T-helper 2 cell (primary cell): Measurements from ENCODE around the gene MN1.

Experiments used
- DNase-seq, 5 experiments: peaks; one replicate each; pipeline versions ENCODE4 v3.0.0 to v3.0.0-alpha.2; 2012 to 2022

Gene MN1

DNA sequence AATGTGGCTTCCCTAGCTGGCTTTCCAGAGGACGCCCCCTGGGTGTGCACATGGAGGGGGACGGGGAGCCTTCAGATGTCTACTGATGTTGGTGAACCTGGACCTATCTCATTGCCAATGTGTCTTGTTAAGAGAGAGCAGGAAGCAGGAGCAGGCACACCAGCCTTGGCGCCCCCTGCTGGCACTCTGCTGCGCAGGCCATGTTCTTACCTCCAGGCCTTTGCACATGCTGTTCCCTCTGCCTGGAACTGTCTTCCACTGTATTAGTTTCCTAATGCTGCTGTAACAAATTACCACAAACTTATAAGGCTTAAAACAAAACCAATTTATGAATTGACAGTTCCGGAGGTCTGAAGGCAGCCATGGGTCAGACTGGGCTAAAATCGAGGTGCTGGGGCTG, 23.6 kb upstream of the MN1 start:
- DNase-seq: peak in 1 of 5 experiments; percentile 29

DNA sequence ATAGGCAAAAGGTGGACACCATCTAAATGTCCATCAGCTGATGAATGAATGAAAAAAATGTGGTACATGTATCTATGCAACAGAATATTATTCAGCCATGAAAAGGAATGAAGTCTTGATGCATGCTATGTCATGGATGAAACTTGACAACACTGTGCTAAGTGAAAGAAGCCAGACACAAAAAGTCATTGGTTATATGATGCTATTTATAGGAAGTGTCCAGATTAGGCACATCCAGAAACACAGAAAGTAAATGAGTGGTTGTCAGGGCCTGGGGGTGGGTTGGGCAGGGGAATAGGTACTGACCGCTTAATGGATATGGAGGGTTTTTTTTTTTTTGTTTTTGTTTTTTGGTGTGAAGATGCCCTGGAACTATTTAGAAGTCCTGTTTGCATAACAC, 21.7 kb upstream of the MN1 start:
- no peak for DNase-seq

DNA sequence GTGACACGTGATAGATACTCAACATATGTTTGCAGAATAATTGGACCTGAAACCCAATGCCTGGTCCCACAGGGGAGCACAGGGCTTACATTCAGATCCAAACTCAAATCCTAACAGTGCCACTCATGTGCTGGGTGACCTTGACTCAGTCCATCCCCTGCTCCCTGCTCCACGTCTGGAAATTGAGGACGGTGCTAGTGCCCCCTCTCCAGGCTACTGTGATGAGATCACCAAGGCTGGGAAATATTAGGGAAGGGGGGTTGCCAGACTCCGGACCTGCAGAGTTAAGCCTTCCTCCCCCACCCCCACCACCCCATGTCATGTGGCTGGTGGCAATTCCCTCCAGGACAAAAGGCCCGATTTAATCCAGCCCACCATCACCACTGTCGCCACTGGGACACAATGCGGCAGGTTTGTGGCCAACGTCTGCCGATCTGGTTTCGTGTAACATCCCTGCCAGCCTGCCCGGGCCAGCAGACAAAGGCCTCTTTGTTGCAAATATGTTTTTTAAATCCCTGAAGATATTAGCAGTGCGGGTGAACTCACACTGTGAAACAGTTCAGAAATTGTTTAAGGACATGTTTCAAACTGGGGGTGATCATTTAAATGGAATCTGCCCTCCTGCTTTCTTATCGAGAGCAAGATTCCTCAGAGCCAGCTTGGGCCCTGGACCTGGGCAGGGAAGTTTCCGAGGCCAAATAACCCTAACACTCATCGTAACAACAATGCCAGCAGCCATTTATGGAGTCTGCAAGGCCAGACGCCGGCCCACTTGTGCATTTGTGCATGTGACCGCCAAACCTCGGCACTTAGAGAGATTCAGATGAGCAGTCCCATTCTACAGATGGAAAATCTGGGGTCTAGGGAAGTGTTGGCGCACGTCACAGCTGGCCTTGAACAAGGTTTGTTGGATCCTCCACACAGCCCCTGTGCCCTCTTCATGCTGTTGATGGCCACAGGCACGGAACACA, 19.6 kb upstream of the MN1 start:
- DNase-seq: no peak

DNA sequence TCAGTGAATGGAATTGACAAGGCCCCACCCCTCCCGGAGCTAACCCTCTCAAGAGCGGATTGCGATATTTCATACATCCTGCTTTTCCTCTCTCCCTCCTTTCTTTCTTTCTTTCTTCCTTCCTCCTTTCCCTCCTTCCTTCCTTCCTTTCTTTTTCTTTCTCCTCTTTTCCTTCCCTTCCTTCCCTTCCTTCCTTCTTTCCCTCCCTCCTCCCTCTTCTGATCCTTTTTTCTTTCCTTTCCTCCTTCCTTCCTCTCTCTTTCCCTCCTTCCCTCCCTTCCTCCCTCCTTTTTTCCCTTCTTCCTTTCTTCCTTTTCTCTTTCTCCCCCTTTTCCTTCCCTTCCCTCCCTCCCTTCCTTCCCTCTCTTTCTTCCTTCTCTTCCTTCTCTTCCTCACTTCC, 15.0 kb upstream of the MN1 start:
- no peak for DNase-seq

DNA sequence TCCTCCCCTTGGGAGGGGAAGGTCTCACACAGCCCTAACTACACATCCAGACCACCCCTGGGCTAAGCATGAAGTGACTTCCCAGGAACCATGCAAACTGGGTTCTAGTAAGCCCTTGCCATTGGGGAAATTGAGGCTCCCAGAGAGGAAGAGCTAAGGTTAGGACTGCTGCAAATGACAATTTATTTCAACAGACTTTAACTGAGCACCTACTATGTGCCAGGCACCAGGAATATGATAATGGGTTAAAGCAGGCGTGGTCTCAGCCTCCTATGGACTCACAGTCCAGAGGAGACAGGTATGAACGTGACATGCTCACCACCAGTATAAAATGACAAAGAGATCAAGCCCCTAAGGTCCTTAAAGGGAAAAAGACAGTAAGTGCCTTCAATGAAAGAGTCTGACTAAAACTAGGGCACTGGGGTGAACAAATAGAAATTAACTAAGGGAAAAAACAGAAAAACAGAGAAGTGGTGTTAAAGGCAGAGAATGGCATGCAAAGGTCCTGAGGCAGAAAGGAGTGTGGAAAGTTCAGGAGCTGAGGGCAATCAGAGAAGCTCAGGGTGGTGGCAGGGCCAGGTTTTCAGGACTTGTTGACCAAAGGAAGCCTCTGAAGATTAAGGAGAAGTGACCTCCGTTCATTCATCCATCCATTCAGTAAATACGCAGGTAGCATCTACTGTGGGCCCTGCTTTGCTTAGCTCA, 14.4 kb upstream of the MN1 start:
- DNase-seq: no peak

DNA sequence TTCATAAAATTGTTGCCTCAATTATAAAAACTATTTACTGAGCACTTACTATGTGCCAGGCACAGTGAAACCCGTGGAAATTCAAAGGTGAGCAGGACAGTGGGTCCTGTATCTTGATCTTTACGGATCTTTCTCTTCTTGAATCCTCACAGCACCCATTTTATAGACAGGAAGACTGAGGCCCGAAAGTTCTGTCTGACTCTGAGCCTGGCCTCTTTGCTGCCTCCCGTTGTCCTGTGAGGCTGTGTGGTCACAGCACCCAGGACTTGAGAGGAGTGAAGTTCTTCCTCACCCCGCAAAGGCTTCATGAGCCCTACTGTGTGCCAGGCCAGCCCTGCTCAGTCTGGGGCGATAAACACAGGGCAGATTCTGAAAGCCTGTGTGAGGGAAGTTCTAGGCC, 13.4 kb upstream of the MN1 start:
- no peak for DNase-seq

DNA sequence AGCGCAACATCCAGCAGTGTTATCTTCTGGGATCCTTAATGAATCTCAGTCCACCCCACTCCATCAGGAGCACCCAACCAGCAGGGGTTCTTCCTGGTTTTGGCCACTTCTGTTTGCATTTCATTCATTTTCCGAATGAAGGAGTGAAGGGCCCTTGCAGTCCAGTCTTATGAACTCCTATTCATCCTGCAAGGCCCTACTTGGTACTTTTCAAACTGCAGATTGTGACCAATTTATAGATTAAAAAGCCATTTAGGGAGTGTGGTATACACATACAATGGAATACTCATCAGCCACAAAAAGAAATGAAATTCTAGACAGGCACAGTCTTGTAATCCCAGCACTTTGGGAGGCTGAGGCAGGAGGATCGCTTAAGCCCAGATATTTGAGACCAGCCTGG, 10.2 kb upstream of the MN1 start:
- no peak for DNase-seq

DNA sequence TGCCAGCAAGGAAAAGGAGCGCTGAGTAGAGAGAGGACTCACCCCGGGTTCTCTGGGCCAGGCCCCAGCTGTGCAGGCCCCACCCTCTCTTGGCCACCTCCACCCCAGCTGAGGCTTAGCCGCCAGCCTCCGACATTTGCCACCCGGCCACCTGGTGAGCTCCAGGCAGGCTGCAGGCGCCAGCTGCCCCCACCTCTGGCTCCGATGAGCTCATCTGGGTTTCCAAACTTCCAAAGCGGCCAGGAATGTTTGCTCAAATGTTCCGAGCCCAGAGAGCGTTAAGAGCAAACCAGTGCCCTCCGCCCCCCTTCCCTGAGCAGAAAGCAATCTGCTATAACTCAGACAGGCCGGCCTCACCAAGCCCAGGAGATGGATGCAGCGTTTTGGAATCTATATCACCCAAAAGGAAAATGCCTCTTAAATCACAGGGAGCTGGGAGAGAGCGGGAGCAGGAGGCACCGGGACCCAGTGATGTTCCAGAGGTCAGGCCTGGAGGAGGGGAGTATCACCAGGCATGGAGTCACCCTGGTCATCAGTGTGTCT, 9.1 kb upstream of the MN1 start:
- DNase-seq: no peak

DNA sequence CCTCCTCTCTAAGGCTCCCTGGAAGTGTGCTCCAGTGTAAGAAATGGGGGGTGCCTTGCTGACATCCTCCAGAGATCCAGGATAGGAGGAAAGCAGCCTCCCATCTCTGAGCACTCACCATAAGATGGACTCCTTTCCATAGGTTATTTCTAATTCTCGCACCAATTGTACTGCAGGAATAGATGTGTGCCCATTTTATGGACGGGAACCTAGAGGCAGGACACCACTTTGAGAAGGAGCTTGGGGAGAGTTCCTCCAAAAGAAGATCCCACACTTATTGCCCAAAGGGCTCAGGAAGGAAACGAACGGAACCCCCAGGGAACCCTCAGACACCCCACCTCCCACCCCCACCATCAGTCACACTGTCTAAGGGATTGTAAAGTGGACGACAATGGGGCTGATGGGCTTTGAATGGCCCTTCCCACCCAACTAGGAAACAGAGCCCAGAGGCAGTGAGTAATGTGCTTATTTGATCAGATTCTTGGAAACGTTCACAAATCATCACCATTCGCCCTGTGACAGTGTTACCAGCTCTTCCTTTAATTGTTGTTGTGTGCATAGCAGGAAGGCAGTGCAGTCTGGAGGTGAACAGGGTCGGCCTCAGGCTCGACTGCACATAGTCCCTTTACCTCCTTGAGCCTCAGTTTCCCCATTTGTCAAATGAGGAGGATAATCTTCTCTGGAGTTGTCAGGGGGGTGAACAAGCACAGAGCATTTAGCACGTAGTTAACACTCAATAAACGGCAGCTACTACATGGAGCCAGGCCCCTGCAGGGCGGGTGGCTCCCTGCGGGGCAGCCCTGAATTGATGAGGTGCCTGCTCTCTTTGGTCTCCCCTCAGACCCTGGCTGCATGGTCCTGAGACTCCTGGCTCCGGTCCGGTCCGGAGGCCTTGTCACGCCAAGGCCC, 8.4 kb upstream of the MN1 start:
- DNase-seq: no peak

DNA sequence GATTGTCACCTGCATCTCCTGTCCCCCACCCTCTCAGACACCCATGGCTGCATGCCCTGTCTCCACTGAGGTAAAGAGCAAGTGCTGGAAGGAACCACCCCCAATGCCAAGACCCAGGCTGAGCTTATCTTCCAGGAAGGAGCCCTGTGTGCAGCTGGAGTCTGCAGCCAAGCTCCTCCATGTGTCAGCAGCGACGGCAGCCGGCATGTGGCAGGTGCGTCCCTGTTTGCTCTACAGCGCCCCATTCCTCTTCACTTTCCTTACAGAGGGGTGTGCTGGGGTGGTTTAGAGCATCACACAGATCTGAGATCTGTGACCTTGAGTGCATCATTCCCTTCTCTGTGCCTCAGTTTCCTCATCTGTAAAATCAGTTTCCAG, 7.7 kb upstream of the MN1 start:
- no peak for DNase-seq

DNA sequence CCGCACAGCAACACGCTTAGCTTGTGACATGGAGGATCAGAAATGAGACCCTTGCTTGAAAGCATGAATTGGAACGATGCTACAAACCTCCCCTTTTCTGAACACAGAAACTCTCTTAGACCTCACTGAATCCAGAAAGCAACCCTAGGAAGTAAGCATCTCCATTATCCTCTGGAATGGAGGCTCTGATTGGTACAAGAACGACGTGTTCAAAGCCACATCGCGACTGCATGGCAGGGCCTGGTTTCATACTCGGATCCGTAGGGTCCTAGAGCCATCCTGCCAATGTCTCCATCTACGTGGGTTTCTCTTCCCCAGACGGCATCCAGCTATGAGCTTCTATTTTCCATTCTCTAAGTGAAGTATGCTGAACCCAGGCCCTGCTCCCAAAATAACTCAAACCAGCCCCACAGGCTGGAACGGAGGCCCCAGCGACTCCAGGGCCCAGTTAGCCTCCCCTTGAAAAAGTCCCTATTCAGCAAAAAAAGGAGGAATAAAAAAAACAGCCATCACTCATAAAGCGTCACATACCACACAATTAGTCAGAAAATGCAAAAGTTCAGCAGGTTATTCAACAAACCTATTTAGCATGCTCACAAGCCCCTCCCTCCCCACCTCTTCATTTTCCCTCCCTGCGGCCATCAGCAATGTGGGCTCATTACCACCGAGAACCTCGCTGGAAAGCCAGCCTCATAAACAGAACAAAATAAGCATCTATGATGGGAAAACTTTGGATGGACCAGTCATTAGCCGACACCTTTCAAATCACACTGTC, 7.1 kb upstream of the MN1 start:
- DNase-seq: no peak

DNA sequence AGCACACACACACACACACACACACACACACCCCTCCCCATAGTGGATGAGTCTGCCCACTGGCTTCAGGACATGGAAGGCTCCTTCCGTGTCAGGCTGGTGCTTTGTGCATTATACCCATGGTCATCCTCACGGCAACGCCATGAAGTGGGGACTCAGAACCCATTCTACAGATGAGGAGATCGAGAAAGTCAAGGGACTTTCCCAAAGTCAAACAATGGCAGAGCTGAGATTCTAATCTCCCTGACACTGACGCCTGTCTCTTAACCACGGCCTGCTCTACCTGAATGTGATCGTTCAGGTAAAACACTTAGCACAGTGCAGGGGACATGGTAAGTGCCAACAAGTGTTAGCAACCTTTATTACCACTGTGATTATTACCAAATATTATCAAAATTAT, 4.3 kb upstream of the MN1 start:
- peak in 1 of 5 experiments; percentile 68 for DNase-seq

DNA sequence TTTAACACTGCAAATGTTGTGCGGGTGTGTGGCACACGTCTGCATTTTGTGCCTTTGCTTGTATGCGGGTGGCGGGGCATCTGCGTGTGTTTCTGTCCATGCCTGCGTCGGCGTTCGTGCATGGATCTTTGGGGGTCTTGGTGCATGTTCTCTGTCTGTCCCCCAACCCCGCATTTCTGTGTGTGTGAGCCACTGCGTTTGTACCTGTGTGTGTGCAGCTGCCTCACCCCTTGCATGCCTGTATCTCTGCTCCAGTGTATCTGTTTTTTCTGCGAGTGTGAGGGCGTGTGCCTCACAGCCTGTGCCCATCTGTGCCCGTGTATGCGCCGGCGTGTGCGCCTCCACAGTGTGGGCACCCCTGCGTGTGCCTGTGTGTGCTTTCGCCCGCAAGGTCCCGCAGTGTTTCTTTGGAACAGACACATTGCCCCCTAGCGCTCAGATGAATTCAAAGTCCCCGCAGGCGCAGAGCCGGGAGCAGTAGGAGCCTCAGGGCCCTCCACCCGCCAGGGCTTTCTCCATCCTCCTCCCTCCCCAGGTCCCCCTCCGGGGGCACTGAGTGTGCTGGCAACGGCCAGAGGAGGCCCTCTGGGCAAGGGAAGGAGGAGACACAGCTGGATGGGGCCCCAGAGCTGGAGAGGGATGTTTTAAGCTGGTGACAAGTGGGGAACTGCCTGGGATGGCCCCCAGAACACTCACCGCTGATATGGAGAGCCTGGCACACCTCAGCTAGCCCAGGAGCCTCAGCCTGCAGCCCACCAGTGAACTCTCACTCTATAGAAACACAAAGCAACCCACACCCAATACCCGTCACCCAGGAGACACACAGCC, 3.1 kb upstream of the MN1 start:
- DNase-seq: peak in 2 of 5 experiments; percentile 23 to 63

DNA sequence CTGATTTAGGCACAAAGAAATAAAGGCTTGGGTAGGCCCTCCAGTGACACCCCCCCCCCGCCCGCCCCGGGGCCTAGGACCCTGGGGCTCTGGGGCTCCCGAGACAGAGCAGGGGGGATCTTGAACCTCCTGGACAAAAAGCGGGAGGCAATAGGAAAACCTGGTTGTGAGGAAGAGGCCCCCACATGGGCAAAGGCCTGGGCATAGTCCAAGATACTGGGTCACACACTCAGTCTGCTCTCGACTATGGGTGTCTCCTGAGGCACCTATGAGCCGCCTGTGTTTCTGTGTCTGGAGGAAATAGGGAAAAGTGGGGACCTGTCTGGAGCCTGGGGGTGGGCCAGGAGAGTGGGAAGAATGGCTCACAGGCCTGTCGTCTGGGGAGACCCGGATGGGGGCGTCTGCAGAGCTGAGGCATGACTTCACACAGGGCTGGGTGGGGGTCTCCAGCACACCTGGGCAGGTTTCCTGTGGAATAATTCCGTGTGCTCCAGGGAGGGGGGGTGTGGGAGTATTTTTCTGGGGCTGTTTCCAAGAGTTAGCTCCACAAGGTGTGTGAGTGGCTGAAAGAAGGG, 2.4 kb upstream of the MN1 start:
- no peak for DNase-seq

DNA sequence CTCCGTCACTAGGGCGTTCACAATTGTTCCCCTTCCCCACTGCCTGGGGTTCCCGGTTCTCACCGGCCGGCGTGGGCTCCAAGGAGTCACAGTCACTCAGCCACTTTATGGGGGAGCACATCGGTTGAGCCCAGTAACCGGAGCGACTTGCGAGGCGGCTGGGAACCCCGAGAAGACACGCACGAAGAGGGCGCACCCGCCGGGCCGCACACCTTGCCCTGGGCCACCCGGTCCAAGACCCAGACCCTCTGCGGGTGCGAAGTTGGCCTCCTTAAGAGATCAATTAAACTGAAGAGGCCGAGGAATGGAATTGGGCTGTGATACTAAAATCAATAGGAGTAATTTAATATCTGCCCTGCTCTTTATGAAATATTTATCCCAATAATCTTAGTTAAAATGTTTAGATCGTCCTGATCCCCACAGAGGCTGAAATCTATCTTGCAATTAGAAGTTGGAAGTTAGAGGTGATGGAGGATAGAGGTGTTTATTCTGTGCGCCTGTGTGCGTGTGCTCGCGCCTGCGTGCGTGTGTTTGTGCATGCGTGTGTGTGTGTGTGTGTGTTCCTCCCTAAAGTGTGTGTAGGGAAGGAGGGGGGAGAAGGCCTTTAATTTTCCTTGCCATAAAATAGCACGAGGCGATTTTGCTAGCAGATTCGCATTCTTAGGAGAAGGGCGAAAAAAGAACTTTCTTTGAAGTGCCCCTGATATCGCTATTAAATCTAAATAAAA, 954 bp upstream of the MN1 start:
- no peak for DNase-seq

DNA sequence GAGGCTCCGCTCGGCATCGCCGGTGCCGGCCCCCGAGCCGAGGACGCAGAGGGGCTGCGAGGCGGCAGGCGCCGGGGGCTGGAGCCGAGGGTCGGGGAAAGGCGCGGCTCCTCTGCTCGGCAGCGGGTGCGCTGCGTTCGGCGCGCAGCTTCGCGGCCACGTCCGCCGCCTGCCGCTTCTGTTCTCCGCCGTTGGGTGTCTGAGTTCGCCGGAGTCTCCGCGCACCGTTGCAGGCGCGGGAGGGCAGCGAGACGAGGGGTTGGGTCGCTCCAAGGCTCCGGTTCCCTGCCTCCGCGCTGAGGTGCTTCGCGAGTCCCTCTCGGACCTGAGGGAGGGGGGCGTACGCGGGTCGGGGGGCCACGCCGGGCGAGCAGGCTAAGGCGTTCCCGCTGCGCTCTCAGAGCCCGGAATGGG, 347 bp downstream of the MN1 start:
- peak in 1 of 5 experiments; percentile 52 for DNase-seq

DNA sequence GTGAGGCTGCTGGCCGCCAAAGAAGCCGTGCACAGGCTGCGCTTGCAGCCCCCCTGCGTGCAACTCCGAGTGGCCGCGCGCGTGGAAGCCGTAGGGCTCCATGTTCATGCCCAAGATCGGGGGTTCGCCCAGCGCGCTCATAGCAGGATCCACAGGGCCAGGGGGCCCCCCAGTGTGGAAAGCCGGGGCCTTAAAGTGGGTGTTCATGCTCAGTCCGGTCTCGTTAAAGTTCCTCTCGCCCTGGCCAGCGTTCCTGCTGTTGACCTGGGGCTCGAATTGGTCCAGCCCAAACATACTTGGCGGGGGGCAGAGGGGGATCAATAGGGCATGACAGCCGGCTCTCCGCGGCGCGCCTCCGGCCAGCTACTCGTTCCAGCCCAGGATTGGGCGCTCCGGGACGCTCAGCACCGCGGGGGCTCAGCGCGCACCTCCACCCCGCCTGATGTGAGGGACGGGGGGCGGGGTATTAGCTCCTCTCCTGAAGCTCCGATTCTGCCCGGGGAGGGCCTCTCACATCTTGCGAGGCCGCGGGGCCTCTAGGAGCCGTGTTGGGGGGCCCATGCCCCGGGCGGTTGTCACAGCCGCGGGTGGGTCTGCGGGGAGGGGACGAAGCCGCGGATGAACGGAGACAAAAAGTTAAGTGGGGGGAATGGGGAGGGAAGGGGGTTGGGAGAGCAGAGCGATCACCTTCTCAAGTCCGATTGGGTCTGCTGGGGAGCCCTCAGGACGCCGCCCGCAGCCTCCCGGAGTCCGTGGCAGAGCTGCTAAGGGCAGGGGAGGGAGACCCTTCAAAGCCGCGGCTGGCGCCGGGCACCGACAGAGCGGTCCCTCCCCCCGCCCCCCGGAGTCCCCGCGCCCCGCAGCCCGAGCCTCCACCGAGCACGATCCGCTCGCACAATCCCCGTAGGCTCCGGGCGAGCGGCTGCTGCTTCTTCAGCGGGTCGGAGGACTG, 1.0 kb downstream of the MN1 start:
- no peak for DNase-seq

DNA sequence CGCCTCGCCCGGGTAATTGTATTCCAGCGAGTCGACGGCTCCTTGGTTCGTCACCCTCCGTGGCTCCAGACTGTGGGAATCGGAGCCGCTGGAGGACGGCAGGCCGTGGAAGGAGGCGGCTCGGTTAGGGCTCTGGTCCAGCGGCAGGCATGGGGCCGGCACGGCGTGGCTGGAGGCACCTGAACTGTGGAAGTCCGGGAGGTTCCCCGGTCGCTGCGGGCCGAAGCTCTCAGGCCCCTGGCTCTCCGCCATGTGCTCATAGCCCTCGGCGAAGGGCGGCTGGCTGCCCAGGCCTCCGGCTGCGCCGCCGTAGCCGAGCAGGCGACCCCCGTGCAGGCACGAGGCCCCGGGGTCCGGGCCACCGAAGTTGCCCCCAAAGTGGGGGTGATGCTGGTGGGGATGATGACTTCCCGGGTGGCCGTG, 1.7 kb downstream of the MN1 start:
- no peak for DNase-seq
